Measurements from ENCODE around the gene KIF19. TPM values are rescaled to one million over a fixed set of nuclear protein-coding genes. Genes with fewer than 3 reads are reported as not detected.
A peak's percentile ranks its signal among the peaks of the same experiment; 100 is the strongest.
"Not testable (repeated sequence)": the region's sequence is repeated elsewhere in the genome, so short reads cannot be mapped to it uniquely, and the experiment has no call there.

Gene KIF19
- total and polyA plus RNA-seq, 8 donors = 0.20 to 44.3 (median 0.58) TPM; not detected in 3

- Histone ChIP-seq H3K36me3 (no peaks in the 10 kb centered on the region), H3K9me3 (no peaks in the 10 kb centered on the region), H3K27me3 (peaks cover 0 to 10% (median 0%) of the 10 kb centered on the region in 3 donors), H3K4me1 (peaks cover 5 to 16% (median 11%) of the 10 kb centered on the region in 4 donors), H3K27ac (no peak overlapping the region), H3K4me3 (no peak overlapping the region)
- no peak for DNase-seq
- TF ChIP-seq CTCF (IDR thresholded peaks at IDR 0.05) (no peak), POLR2AphosphoS5 (IDR thresholded peaks at IDR 0.05) (no peak), POLR2A (IDR thresholded peaks at IDR 0.05) (no peak), EP300 (IDR thresholded peaks at IDR 0.05) (no peak)
- intact Hi-C loops (cut with DNase I; ENCODE audit: low total_unique reads) = no loop called here
- WGBS, 5 donors = 83 to 91% (median 90%) methylated on average over 7 of the region's 7 CpGs
Measured at GRCh38 chr17:74402048-74402447, 76.0 kb downstream of the KIF19 start.

GRCh38 chr17:74403512-74404137, 77.6 kb downstream of the KIF19 start:
- Histone ChIP-seq H3K36me3 (no peaks in the 10 kb centered on the region), H3K27me3 (peaks cover 0 to 10% (median 0%) of the 10 kb centered on the region in 3 donors), H3K27ac (peak overlapping the region in 2 of 5 donors; percentile 10 to 33), H3K9me3 (no peaks in the 10 kb centered on the region), H3K4me1 (peaks cover 19 to 26% (median 23%) of the 10 kb centered on the region in 4 donors), H3K4me3 (no peak overlapping the region)
- WGBS, 5 donors = 43 to 68% (median 62%) methylated on average over 6 to 12 of the region's 12 CpGs
- intact Hi-C loops (cut with DNase I; ENCODE audit: low total_unique reads) = no loop called here
- no peak for DNase-seq
- TF ChIP-seq CTCF (IDR thresholded peaks at IDR 0.05) (no peak), POLR2A (IDR thresholded peaks at IDR 0.05) (no peak), EP300 (IDR thresholded peaks at IDR 0.05) (no peak), POLR2AphosphoS5 (IDR thresholded peaks at IDR 0.05) (no peak)

GRCh38 chr17:74404218-74404617, 78.2 kb downstream of the KIF19 start:
- DNase-seq = no peak
- intact Hi-C loops (cut with DNase I; ENCODE audit: low total_unique reads) = no loop called here
- H3K36me3 ChIP-seq = no peaks in the 10 kb centered on the region
- H3K27ac ChIP-seq = peak overlapping the region in 2 of 5 donors; percentile 10 to 33
- no peak overlapping the region for H3K4me3 ChIP-seq
- 52 to 80% (median 79%) methylated on average over 3 to 7 of the region's 7 CpGs for WGBS, 5 donors
- TF ChIP-seq POLR2AphosphoS5 (IDR thresholded peaks at IDR 0.05) = no peak
- TF ChIP-seq POLR2A (IDR thresholded peaks at IDR 0.05) = no peak
- no peak for TF ChIP-seq EP300 (IDR thresholded peaks at IDR 0.05)
- TF ChIP-seq CTCF (IDR thresholded peaks at IDR 0.05) = no peak
- H3K9me3 ChIP-seq = no peaks in the 10 kb centered on the region
- peaks cover 20 to 29% (median 27%) of the 10 kb centered on the region in 4 donors for H3K4me1 ChIP-seq
- peaks cover 0 to 10% (median 0%) of the 10 kb centered on the region in 3 donors for H3K27me3 ChIP-seq

GRCh38 chr17:74404789-74405188, 78.8 kb downstream of the KIF19 start:
- no peak overlapping the region for H3K4me3 ChIP-seq
- H3K4me1 ChIP-seq = peaks cover 26 to 35% (median 33%) of the 10 kb centered on the region in 4 donors
- H3K27ac ChIP-seq = peak overlapping the region in 2 of 5 donors; percentile 15 to 80
- H3K36me3 ChIP-seq = no peaks in the 10 kb centered on the region
- 48 to 65% (median 55%) methylated on average over 6 of the region's 6 CpGs for WGBS, 5 donors
- DNase-seq = no peak
- no peaks in the 10 kb centered on the region for H3K9me3 ChIP-seq
- intact Hi-C loops (cut with DNase I; ENCODE audit: low total_unique reads) = no loop called here
- peaks cover 0 to 10% (median 0%) of the 10 kb centered on the region in 3 donors for H3K27me3 ChIP-seq
- no peak for TF ChIP-seq POLR2AphosphoS5 (IDR thresholded peaks at IDR 0.05)
- no peak for TF ChIP-seq EP300 (IDR thresholded peaks at IDR 0.05)

GRCh38 chr17:74405311-74405710, 79.3 kb downstream of the KIF19 start:
- Histone ChIP-seq H3K27ac (peak overlapping the region in 1 of 5 donors; percentile 80), H3K27me3 (peaks cover 0 to 10% (median 0%) of the 10 kb centered on the region in 3 donors), H3K4me1 (peaks cover 31 to 40% (median 37%) of the 10 kb centered on the region in 4 donors)
- H3K36me3 ChIP-seq; H3K4me3 ChIP-seq; H3K9me3 ChIP-seq; DNase-seq; intact Hi-C loops (cut with DNase I; ENCODE audit: low total_unique reads): not testable (repeated sequence)
- 91 to 100% (median 92%) methylated on average over 5 of the region's 5 CpGs for WGBS, 5 donors

Other genes with a start within 250 kb of the KIF19 start
- 1,000 to 10,000 TPM in 1 of 5 donors, 100 to 1,000 TPM in 3, 10 to 100 TPM in 1; 37.7 to 1,270 (median 232) TPM for gene RPL38, start 122.5 kb upstream of the KIF19 start, total RNA-seq
- gene RPL38, start 122.5 kb upstream of the KIF19 start, polyA plus RNA-seq = 1,000 to 10,000 TPM; 1,436 to 1,839 (median 1,751) TPM
- 10 to 100 TPM in 1 of 5 donors, 1 to 10 TPM in 3, under 1 TPM in 1; 0.58 to 17.9 (median 2.8) TPM for gene TTYH2, start 112.7 kb upstream of the KIF19 start, total RNA-seq
- 1 to 10 TPM; 1.2 to 1.8 (median 1.3) TPM for gene TTYH2, start 112.7 kb upstream of the KIF19 start, polyA plus RNA-seq
- not detected for gene DNAI2, start 52.0 kb upstream of the KIF19 start, total RNA-seq
- not detected for gene DNAI2, start 52.0 kb upstream of the KIF19 start, polyA plus RNA-seq
- gene BTBD17, start 35.6 kb downstream of the KIF19 start, total RNA-seq = not detected
- not detected for gene BTBD17, start 35.6 kb downstream of the KIF19 start, polyA plus RNA-seq
- gene GPR142, start 41.3 kb downstream of the KIF19 start, total RNA-seq = not detected
- not detected for gene GPR142, start 41.3 kb downstream of the KIF19 start, polyA plus RNA-seq
- gene GPRC5C, start 105.9 kb downstream of the KIF19 start, total RNA-seq = 100 to 1,000 TPM in 4 of 5 donors, 10 to 100 TPM in 1; 66.5 to 321 (median 141) TPM
- gene GPRC5C, start 105.9 kb downstream of the KIF19 start, polyA plus RNA-seq = 100 to 1,000 TPM in 2 of 3 donors, 10 to 100 TPM in 1; 84.5 to 145 (median 117) TPM
- 1 to 10 TPM in 3 of 5 donors, not detected in 2; 3.1 to 8.0 (median 5.3) TPM for gene CD300A, start 140.4 kb downstream of the KIF19 start, total RNA-seq
- gene CD300A, start 140.4 kb downstream of the KIF19 start, polyA plus RNA-seq = 1 to 10 TPM; 1.8 to 4.7 (median 2.7) TPM
- gene CD300LB, start 205.2 kb downstream of the KIF19 start, total RNA-seq = not detected
- gene CD300LB, start 205.2 kb downstream of the KIF19 start, polyA plus RNA-seq = under 1 TPM in 1 of 3 donors, not detected in 2; 0.25 TPM
- 1 to 10 TPM in 1 of 5 donors, not detected in 4; 1.6 TPM for gene CD300C, start 219.9 kb downstream of the KIF19 start, total RNA-seq
- under 1 TPM in 2 of 3 donors, not detected in 1; 0.13 to 0.75 TPM for gene CD300C, start 219.9 kb downstream of the KIF19 start, polyA plus RNA-seq
- gene CD300H, start 241.3 kb downstream of the KIF19 start, total RNA-seq = not detected
- gene CD300H, start 241.3 kb downstream of the KIF19 start, polyA plus RNA-seq = not detected

All from stomach (tissue), 9 donors.